ENCODE results near the gene TSHR.

TSHR gene

DNA sequence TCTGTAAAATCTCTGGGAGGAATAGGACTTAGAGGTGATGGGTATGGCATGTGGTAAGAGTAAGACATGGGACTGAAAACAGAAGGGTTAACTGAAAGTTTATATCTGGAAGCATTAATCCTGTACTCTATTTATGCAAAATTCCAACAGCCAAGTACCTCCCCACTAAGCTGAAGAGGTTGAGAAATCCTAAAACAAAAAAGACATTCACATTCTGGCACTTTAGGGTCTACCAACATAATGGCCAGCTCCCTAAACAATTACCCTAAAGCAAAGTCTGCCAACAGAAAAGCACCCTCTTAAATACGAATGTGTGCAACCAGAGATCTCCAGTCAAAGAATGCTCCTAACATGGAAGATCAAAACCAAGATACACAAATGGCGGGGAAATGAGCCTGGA lies 178.0 kb downstream of the TSHR start:
- TF ChIP-seq, protein P1, sequence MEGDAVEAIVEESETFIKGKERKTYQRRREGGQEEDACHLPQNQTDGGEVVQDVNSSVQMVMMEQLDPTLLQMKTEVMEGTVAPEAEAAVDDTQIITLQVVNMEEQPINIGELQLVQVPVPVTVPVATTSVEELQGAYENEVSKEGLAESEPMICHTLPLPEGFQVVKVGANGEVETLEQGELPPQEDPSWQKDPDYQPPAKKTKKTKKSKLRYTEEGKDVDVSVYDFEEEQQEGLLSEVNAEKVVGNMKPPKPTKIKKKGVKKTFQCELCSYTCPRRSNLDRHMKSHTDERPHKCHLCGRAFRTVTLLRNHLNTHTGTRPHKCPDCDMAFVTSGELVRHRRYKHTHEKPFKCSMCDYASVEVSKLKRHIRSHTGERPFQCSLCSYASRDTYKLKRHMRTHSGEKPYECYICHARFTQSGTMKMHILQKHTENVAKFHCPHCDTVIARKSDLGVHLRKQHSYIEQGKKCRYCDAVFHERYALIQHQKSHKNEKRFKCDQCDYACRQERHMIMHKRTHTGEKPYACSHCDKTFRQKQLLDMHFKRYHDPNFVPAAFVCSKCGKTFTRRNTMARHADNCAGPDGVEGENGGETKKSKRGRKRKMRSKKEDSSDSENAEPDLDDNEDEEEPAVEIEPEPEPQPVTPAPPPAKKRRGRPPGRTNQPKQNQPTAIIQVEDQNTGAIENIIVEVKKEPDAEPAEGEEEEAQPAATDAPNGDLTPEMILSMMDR (IDR thresholded peaks at IDR 0.05): no peak

DNA sequence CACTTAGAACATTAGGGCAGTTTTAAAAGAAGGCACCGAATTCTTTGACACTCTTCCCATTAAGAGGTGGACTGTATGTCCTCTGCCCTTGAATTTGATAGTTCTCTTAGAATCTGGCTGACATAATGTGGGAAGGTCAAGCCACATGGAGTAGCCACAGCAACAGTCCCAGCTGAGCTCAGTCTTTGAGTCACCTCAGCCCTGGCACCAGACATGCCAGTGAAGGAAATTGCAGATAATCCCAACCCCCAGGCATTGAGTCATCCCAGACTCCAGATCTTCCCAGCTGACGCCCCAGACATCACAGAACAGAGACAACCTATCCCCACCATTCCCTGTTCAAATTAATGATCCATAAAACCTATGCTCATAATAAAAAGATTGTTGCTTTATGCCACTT lies 181.9 kb downstream of the TSHR start:
- TF ChIP-seq, protein P1 (IDR thresholded peaks at IDR 0.05): no peak

GRCh38 chr14:81138429-81138828 lies 183.0 kb downstream of the TSHR start:
- TF ChIP-seq, protein P1 (IDR thresholded peaks at IDR 0.05): no peak

GRCh38 chr14:81141426-81141825 lies 186.0 kb downstream of the TSHR start:
- TF ChIP-seq, protein P1 (IDR thresholded peaks at IDR 0.05): no peak

DNA sequence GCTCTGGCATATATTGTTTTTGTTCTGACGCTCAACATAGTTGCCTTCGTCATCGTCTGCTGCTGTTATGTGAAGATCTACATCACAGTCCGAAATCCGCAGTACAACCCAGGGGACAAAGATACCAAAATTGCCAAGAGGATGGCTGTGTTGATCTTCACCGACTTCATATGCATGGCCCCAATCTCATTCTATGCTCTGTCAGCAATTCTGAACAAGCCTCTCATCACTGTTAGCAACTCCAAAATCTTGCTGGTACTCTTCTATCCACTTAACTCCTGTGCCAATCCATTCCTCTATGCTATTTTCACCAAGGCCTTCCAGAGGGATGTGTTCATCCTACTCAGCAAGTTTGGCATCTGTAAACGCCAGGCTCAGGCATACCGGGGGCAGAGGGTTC lies 188.4 kb downstream of the TSHR start:
- TF ChIP-seq, protein P1 (IDR thresholded peaks at IDR 0.05): no peak

GRCh38 chr14:81144824-81145603 lies 189.6 kb downstream of the TSHR start:
- TF ChIP-seq, protein P1 (IDR thresholded peaks at IDR 0.05): no peak

- TF ChIP-seq, protein P1 (IDR thresholded peaks at IDR 0.05): no peak
These were observed 191.9 kb downstream of the TSHR start for GRCh38 chr14:81147140-81147897.

All from LNCAP (cell line).